Activated CD4-positive, alpha-beta T cell treated with anti-CD3 and anti-CD28 coated beads for 24 hours (primary cell): ENCODE data around the gene MED20.

Experiments
- DNase-seq, 2 donors: peaks; one replicate each; pipeline ENCODE4 v3.0.0-alpha.2; 2020; ENCODE audit warnings: low read depth in 2 of 2

Gene MED20

DNA sequence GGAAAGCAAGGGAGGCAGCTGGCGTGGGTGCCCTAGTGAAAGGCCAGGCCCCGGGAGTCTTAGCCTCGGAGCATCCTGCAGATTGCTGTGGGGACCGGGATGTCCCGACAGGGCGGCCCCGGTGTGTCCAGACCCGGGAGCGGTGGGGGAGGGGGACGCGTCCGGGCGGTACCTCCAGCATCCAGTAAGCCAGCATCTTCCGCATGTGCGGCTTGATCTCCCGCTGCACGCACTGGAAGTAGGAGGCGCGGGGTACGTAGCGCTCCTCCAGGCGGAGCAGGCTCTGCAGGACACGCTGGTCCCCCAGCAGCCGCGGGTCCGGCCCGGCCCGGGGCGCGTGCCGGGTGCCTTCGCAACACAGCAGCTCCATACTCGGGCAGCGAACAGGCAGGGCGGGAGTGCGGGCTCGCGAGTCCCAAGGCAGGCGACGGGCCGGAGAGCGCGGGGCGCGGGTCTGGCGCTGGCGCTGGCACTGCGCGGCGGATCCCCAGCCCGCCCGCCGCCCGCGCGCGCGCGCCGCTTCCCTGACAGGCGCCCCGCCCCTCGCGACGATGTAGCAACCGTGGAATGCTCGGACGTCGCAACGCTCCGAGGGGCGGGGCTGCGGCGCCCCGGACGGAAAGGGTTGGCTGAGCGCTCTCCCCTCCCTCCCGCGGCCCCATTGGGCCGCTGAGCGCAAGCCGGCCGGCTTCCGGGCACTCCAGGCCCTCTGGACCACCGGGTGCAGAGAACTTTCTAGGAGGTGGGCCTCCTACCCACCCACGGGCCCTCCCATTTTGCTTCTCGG lies 20.5 kb upstream of the MED20 start, which contains the start of gene CCND3:
Gene CCND3, minus strand, starts transcription at position 529 of the 787 bp plus-strand sequence. Its CDS starts 159 bp downstream, at position 370.
- DNase-seq, result peak; percentile 87 to 91

- no peak for DNase-seq
Measured at GRCh38 chr6:41940759-41941279, 19.9 kb upstream of the MED20 start.

- DNase-seq, result peak in 1 of 2 donors; percentile 43
Measured at GRCh38 chr6:41939848-41940758, 19.2 kb upstream of the MED20 start.

- no peak for DNase-seq
Measured at GRCh38 chr6:41939176-41939847, 18.4 kb upstream of the MED20 start.

GRCh38 chr6:41938590-41939175 lies 17.7 kb upstream of the MED20 start:
- DNase-seq, result no peak

- DNase-seq, result no peak
Measured at GRCh38 chr6:41937861-41938574, 17.1 kb upstream of the MED20 start.

DNA sequence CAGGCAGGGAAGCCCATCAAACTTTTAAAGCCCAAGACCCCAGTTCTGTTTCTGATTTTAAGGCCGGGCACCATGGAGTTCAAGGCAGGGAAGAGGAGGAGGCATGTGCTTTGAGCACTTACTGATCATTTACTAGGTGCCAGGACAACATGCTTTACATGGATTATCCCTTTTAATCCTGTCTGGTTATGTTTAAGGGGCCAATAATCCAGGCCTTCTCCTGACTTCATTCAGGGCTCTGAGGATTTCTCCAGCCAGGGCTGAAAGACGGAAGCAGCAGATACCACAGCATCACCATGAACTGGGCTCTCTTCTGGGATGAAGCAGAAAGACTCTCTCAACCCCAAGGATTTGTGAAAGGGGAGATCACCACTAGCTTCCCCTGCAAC lies 16.5 kb upstream of the MED20 start:
- no peak for DNase-seq

GRCh38 chr6:41936073-41936837 lies 15.3 kb upstream of the MED20 start:
- DNase-seq, result peak in 1 of 2 donors; percentile 48

DNA sequence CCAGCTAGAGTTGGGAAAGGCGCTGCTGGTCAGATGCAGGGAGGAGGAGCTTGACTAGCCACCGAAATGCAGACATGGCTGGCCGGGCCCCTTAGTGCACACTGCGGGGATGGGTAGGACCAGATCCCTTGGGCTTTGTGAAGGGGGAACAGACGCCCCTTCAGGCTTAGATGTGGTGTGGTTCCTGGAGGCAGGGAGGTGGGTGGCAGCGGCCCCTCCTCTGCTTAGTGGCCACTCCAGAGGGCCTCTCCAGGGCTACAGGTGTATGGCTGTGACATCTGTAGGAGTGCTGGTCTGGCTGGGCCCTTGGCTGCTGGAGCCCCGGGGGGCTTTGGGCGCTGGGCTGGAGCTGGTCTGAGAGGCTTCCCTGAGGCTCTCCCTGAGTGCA lies 14.7 kb upstream of the MED20 start:
- no peak for DNase-seq

DNA sequence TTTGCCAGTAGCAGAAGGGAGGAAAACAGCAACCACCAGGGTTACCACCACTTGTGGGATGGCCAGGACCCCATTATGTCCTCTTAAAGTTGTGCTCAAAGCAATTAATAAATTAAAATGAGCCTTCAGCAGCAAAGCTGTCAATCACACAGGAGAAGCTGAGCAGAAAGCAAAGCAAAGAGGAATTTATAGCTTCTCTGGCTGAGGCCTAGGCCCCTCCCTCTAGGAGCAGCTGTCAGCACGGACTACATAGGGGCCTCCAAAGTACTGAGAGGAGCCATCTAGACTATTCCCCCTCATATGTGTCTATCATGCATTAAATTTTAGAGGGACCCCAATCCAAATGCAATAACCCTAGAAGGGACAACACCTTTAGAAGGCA lies 14.2 kb upstream of the MED20 start:
- DNase-seq, result no peak

DNA sequence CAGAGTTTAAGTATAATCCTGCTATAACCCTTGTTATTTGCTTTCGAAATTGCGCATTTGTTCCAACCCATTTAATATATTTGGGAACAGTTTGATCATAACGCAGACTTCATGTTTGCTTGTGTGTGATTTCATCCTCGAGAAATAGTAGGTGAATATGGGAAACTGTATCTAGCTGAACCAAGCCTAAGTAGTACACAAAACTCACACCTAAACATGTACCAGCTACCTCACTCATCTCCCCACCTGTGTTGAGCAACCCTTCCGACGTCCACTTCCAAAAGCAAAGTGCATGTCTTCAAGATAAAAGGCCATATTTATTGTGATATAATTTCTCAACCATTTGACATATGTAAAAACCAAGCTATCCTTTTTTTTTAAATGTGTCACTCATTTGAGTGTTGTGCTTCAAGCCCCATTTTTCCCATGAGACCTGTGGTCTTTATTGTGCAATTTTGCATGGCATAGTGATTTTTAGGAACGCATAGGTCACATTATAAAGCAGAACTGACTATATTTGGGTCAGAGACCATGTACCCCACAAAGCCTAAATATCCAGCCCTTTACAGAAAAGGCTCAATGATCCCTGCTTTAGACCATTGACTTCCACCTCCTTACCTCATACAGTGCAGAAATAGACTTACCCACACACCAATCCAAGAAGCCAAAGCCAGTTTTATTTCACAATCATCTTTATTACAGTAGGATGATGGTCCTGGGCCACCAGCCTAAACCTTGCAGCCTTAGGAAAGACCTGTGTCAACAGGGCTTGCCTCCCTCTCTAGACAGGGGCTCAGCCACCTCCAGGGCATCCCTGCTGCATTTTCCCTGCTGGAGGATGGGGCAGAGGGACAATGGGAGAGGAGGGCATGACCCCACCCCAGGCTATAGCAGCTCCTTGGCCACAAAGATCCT lies 13.6 kb upstream of the MED20 start:
- no peak for DNase-seq

DNA sequence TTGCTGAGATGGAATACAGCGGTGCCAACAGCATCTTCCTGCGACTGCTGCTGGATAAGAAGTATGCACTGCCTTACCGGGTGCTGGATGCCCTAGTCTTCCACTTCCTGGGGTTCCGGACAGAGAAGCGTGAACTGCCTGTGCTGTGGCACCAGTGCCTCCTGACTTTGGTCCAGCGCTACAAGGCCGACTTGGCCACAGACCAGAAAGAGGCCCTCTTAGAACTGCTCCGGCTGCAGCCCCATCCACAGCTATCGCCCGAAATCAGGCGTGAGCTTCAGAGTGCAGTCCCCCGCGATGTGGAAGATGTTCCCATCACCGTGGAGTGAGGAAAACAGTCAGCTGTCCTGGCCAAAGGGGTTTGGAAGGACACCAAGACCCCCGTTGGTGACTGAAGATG lies 11.4 kb upstream of the MED20 start:
- no peak for DNase-seq

- no peak for DNase-seq
Measured at GRCh38 chr6:41931792-41932191, 10.9 kb upstream of the MED20 start.

GRCh38 chr6:41929924-41930323 lies 9.0 kb upstream of the MED20 start:
- DNase-seq, result no peak

GRCh38 chr6:41927253-41927652 lies 6.3 kb upstream of the MED20 start:
- no peak for DNase-seq

GRCh38 chr6:41922154-41922553 lies 1.2 kb upstream of the MED20 start:
- no peak for DNase-seq

DNA sequence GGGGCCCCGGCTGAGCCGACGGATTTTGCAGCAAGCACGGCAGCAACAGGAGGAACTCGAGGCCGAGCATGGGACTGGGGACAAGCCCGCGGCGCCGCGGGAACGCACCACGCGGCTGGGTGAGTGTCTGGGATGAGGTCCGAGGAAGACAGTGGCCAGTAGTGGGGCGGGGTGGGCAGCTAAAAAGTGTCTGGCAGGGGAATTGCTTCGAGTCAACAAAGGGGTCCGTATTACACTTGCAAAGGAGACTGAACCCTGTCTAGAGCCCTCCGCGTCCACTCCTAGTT lies 716 bp upstream of the MED20 start:
- DNase-seq, result no peak

DNA sequence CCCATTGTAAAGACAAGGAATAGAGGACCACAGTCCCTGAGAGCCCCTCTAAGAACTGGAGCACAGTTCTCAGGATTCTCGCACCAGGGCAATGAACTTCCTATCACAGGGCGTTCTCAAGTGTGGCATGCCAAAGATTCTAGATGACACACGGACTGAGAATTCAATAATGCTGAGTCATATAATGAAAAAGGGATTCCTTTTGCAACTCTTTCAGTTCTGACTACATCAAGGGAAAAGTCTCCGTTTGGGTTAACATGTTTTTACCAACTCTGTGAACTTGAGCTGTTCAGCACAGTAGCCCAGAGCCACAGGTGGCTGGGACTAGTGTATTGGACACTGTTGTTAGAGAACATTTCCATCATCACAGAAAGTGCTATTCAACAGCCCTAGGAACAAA lies 3.4 kb downstream of the MED20 start:
- DNase-seq, result no peak

GRCh38 chr6:41914869-41915530 lies 5.9 kb downstream of the MED20 start:
- no peak for DNase-seq
